ENCODE data around the gene LINGO3. TPM values are rescaled to one million over a fixed set of nuclear protein-coding genes. Genes with fewer than 3 reads are reported as not detected.

Gene LINGO3
- total RNA-seq, 6 donors from 2014 or later = 0.10 to 0.61 (median 0.17) TPM; not detected in 3

- Histone ChIP-seq H3K4me3 (no peak overlapping the region), H3K9me3 (no peaks in the 10 kb centered on the region), H3K27me3 (no peaks in the 10 kb centered on the region), H3K36me3 (peaks cover 0 to 62% (median 35%) of the 10 kb centered on the region in 4 donors), H3K27ac (no peak overlapping the region), H3K4me1 (peaks cover 0 to 3% (median 0%) of the 10 kb centered on the region in 4 donors)
- DNase-seq = peak in 1 of 2 donors; percentile 78
- TF ChIP-seq EP300 (IDR thresholded peaks at IDR 0.05) (no peak), POLR2AphosphoS5 (IDR thresholded peaks at IDR 0.05) (no peak), CTCF (IDR thresholded peaks at IDR 0.05) (no peak), POLR2A (IDR thresholded peaks at IDR 0.05) (no peak)
- no peak for ATAC-seq (ENCODE audit: low FRiP score in 2 of 2)
- WGBS, 2 donors = 94 to 100% methylated on average over 8 to 29 of the region's 38 CpGs
Measured at GRCh38 chr19:2340496-2341243, 32.7 kb upstream of the LINGO3 start.

- DNase-seq (peak in 1 of 2 donors; percentile 77), ATAC-seq (ENCODE audit: low FRiP score in 2 of 2) (no peak)
- peaks cover 0 to 58% (median 32%) of the 10 kb centered on the region in 4 donors for H3K36me3 ChIP-seq
- H3K9me3 ChIP-seq = no peaks in the 10 kb centered on the region
- 95 to 97% methylated on average over 24 to 43 of the region's 52 CpGs for WGBS, 2 donors
- TF ChIP-seq POLR2A (IDR thresholded peaks at IDR 0.05) = no peak
- no peak overlapping the region for H3K27ac ChIP-seq
- peaks cover 0 to 3% (median 0%) of the 10 kb centered on the region in 4 donors for H3K4me1 ChIP-seq
- no peaks in the 10 kb centered on the region for H3K27me3 ChIP-seq
- H3K4me3 ChIP-seq = no peak overlapping the region
Measured at GRCh38 chr19:2339644-2340310, 31.8 kb upstream of the LINGO3 start.

GRCh38 chr19:2338751-2339643 lies 31.0 kb upstream of the LINGO3 start:
- no peak overlapping the region for H3K4me3 ChIP-seq
- H3K36me3 ChIP-seq = peaks cover 0 to 52% (median 27%) of the 10 kb centered on the region in 4 donors
- no peaks in the 10 kb centered on the region for H3K9me3 ChIP-seq
- ATAC-seq (ENCODE audit: low FRiP score in 2 of 2) = no peak
- no peaks in the 10 kb centered on the region for H3K27me3 ChIP-seq
- DNase-seq = peak in 1 of 2 donors; percentile 83
- TF ChIP-seq POLR2AphosphoS5 (IDR thresholded peaks at IDR 0.05) (no peak), POLR2A (IDR thresholded peaks at IDR 0.05) (no peak)
- WGBS, 2 donors = 94 to 95% methylated on average over 32 to 52 of the region's 54 CpGs
- no peak overlapping the region for H3K27ac ChIP-seq
- H3K4me1 ChIP-seq = peaks cover 0 to 3% (median 1%) of the 10 kb centered on the region in 4 donors

- no peak for TF ChIP-seq EP300 (IDR thresholded peaks at IDR 0.05)
- TF ChIP-seq POLR2A (IDR thresholded peaks at IDR 0.05) = no peak
- no peak for TF ChIP-seq POLR2AphosphoS5 (IDR thresholded peaks at IDR 0.05)
- TF ChIP-seq CTCF (IDR thresholded peaks at IDR 0.05) = no peak
- ATAC-seq (ENCODE audit: low FRiP score in 2 of 2) (no peak), DNase-seq (peak in 1 of 2 donors; percentile 71)
- no peaks in the 10 kb centered on the region for H3K9me3 ChIP-seq
- peaks cover 0 to 52% (median 26%) of the 10 kb centered on the region in 4 donors for H3K36me3 ChIP-seq
- no peak overlapping the region for H3K4me3 ChIP-seq
- no peak overlapping the region for H3K27ac ChIP-seq
- peaks cover 0 to 11% (median 5%) of the 10 kb centered on the region in 4 donors for H3K4me1 ChIP-seq
- 95 to 100% methylated on average over 3 to 21 of the region's 21 CpGs for WGBS, 2 donors
- no peaks in the 10 kb centered on the region for H3K27me3 ChIP-seq
Measured at GRCh38 chr19:2338055-2338615, 30.2 kb upstream of the LINGO3 start.

GRCh38 chr19:2337329-2337707 lies 29.4 kb upstream of the LINGO3 start:
- H3K27ac ChIP-seq = no peak overlapping the region
- H3K4me1 ChIP-seq = peaks cover 5 to 19% (median 10%) of the 10 kb centered on the region in 4 donors
- no peaks in the 10 kb centered on the region for H3K9me3 ChIP-seq
- no peaks in the 10 kb centered on the region for H3K27me3 ChIP-seq
- TF ChIP-seq EP300 (IDR thresholded peaks at IDR 0.05) (no peak), POLR2A (IDR thresholded peaks at IDR 0.05) (no peak), POLR2AphosphoS5 (IDR thresholded peaks at IDR 0.05) (no peak), CTCF (IDR thresholded peaks at IDR 0.05) (no peak)
- DNase-seq = peak in 1 of 2 donors; percentile 76
- no peak overlapping the region for H3K4me3 ChIP-seq
- peaks cover 0 to 46% (median 23%) of the 10 kb centered on the region in 4 donors for H3K36me3 ChIP-seq
- WGBS, 2 donors = 85% methylated on average over 7 to 17 of the region's 19 CpGs
- ATAC-seq (ENCODE audit: low FRiP score in 2 of 2) = peak in 1 of 2 donors; percentile 3
